HFFc6 (cell line): ENCODE data around the gene MED12. TPM values are rescaled to one million over a fixed set of nuclear protein-coding genes. Genes with fewer than 3 reads are reported as not detected.

Source experiments
- DNase-seq: peaks from one replicate; pipeline ENCODE4 v3.0.0-alpha.2; 2018
- H3K27ac Mint-ChIP-seq: 2 replicates; pipeline ENCODE4 v1.8.0; 2020; ENCODE audit warnings: mild to moderate bottlenecking, mixed read lengths
- H3K27me3 Mint-ChIP-seq: 2 replicates; pipeline ENCODE4 v1.8.0; 2021; ENCODE audit warnings: mild to moderate bottlenecking, moderate library complexity, mixed read lengths; ENCODE audit not compliant: insufficient read depth
- H3K36me3 Mint-ChIP-seq: 2 replicates; pipeline ENCODE4 v1.8.0; 2021; ENCODE audit warnings: low read depth, mixed read lengths
- H3K4me1 Mint-ChIP-seq: 2 replicates; pipeline ENCODE4 v1.8.0; 2020; ENCODE audit warnings: low read depth, mixed read lengths
- H3K4me3 Mint-ChIP-seq: 2 replicates; pipeline ENCODE4 v1.8.0; 2020; ENCODE audit warnings: mild to moderate bottlenecking, moderate library complexity, mixed read lengths
- H3K9me3 Mint-ChIP-seq: 2 replicates; pipeline ENCODE4 v1.8.0; 2020; ENCODE audit warnings: mild to moderate bottlenecking, mixed read lengths
- long read RNA-seq: library from polyadenylated mRNA; unstranded; transcript quantifications from one replicate; pipeline ENCODE4 v2.0.0, GENCODE V29; 2019
- total RNA-seq, 6 experiments: library from RNA; stranded (reverse); fragmentation: NEBNext Ultra II Directional; extraction: Animal tissue kit (Norgen Biotek cat#: 25700); gene quantifications; 2 replicates in 1 of 6; 3 replicates in 5 of 6; pipeline ENCODE4 v1.2.3, GENCODE V29; 2021
- TF ChIP-seq, protein P1 (sequence below): fragments of 200-600 bp; sonication (generic); IDR thresholded peaks from 2 replicates; pipeline ENCODE4 v1.5.0; 2021; ENCODE audit warnings: antibody characterized with exemption, mild to moderate bottlenecking

MED12 gene
- 10 to 100 TPM; 22.8 to 31.2 (median 28.5) TPM for total RNA-seq
- long read RNA-seq, partial matches to known transcripts: 6 of 8 reads
- long read RNA-seq, other reads (novel, unspliced or antisense): 2 of 8 reads

DNA sequence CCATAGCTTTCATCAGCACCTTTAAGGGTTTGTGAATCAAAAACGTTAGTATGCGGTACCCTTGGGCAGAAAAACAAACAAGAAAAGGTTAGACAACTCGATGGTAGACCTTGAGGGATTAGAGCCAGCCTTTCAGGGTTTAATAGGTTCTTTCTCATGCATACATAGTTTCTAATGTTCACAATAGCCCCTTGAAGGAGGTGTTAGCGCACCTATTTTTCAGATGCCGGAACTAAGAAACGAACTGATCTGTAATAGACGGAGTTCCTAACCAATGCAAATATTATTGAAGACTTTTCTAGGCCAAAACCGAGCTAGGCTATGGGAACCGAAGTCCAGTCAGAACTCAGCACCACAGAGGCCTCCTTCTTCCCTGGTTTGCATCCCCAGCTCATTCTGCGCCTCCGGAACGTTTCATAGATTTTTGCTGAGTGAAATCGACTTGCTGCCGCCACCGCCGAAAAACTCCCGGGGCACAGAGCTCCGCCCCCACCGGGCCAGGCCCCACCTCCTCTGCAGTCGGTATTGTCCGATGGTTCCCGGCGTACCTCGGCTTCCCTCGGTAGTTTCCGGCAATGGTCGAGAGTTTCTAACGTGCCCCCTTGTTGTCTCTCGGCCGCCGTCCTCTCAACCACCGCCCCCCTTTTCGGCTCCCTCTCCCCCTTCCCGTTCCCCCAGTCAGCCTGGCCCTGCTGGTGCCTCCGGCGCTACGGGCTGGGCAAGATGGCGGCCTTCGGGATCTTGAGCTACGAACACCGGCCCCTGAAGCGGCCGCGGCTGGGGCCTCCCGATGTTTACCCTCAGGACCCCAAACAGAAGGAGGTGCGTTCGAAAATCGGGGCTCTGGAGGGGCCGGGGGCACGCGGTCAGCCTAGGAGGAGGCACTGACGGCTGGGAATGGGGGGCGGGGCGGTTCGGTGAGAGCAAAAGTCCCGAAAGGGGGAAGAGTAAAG lies at the start of gene MED12:
Gene MED12 (plus strand): TSS at position 565 of the 953 bp plus-strand sequence. CDS start 159 bp downstream, at position 724.
- Mint-ChIP-seq H3K36me3 (peaks cover 5% of the 10 kb centered on the region; the same call in 1 of the 2 replicates), H3K4me3 (peak within 1 kb of the TSS; percentile 89), H3K9me3 (no peaks in the 10 kb centered on the region), H3K4me1 (no peaks in the 10 kb centered on the region), H3K27me3 (no peaks in the 10 kb centered on the region; the same call in 1 of the 2 replicates), H3K27ac (peak within 1 kb of the TSS; percentile 65)
- DNase-seq: peak; percentile 77
- TF ChIP-seq, protein P1, sequence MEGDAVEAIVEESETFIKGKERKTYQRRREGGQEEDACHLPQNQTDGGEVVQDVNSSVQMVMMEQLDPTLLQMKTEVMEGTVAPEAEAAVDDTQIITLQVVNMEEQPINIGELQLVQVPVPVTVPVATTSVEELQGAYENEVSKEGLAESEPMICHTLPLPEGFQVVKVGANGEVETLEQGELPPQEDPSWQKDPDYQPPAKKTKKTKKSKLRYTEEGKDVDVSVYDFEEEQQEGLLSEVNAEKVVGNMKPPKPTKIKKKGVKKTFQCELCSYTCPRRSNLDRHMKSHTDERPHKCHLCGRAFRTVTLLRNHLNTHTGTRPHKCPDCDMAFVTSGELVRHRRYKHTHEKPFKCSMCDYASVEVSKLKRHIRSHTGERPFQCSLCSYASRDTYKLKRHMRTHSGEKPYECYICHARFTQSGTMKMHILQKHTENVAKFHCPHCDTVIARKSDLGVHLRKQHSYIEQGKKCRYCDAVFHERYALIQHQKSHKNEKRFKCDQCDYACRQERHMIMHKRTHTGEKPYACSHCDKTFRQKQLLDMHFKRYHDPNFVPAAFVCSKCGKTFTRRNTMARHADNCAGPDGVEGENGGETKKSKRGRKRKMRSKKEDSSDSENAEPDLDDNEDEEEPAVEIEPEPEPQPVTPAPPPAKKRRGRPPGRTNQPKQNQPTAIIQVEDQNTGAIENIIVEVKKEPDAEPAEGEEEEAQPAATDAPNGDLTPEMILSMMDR: no peak

- no peak overlapping the region for H3K27ac Mint-ChIP-seq
- no peaks in the 10 kb centered on the region for H3K36me3 Mint-ChIP-seq
- peaks cover 6% of the 10 kb centered on the region for H3K4me1 Mint-ChIP-seq
- DNase-seq: no peak
- H3K4me3 Mint-ChIP-seq: no peak overlapping the region
- H3K27me3 Mint-ChIP-seq: peaks cover 1% of the 10 kb centered on the region
- H3K9me3 Mint-ChIP-seq: no peaks in the 10 kb centered on the region
- TF ChIP-seq, protein P1: no peak
These were observed 47.9 kb upstream of the MED12 start for GRCh38 chrX:71070531-71070930.

- Mint-ChIP-seq H3K4me1 (peaks cover 10% of the 10 kb centered on the region; the same call in 1 of the 2 replicates), H3K27me3 (peaks cover 6% of the 10 kb centered on the region), H3K36me3 (no peaks in the 10 kb centered on the region), H3K27ac (no peak overlapping the region), H3K9me3 (no peaks in the 10 kb centered on the region), H3K4me3 (no peak overlapping the region)
- TF ChIP-seq, protein P1: no peak
- DNase-seq: no peak
These were observed 36.9 kb upstream of the MED12 start for GRCh38 chrX:71081330-71082123.

GRCh38 chrX:71082124-71082647 lies 36.2 kb upstream of the MED12 start:
- Mint-ChIP-seq H3K27me3 (peaks cover 6% of the 10 kb centered on the region), H3K36me3 (no peaks in the 10 kb centered on the region), H3K4me1 (peaks cover 10% of the 10 kb centered on the region; the same call in 1 of the 2 replicates), H3K4me3 (no peak overlapping the region), H3K27ac (no peak overlapping the region), H3K9me3 (no peaks in the 10 kb centered on the region)
- TF ChIP-seq, protein P1: no peak
- DNase-seq: no peak

- Mint-ChIP-seq H3K4me1 (peaks cover 10% of the 10 kb centered on the region; the same call in 1 of the 2 replicates), H3K27ac (no peak overlapping the region), H3K36me3 (no peaks in the 10 kb centered on the region), H3K9me3 (no peaks in the 10 kb centered on the region), H3K4me3 (no peak overlapping the region), H3K27me3 (peaks cover 6% of the 10 kb centered on the region)
- TF ChIP-seq, protein P1: no peak
- no peak for DNase-seq
These were observed 35.6 kb upstream of the MED12 start for GRCh38 chrX:71082822-71083221.
